HCEC 1CT (cell line): Measurements from ENCODE around the gene ASTL.
"Not testable (repeated sequence)": the region's sequence is repeated elsewhere in the genome, so short reads cannot be mapped to it uniquely, and the experiment has no call there.

Experiments used
- DNase-seq: peaks from one replicate; pipeline ENCODE4 v3.0.0-alpha.2; 2017

Gene ASTL

GRCh38 chr2:96138179-96139145, at the start of gene ASTL:
Gene ASTL (minus strand): TSS chr2:96138502. CDS start chr2:96138436, 66 bp downstream.
- DNase-seq, result peak; percentile 8

DNA sequence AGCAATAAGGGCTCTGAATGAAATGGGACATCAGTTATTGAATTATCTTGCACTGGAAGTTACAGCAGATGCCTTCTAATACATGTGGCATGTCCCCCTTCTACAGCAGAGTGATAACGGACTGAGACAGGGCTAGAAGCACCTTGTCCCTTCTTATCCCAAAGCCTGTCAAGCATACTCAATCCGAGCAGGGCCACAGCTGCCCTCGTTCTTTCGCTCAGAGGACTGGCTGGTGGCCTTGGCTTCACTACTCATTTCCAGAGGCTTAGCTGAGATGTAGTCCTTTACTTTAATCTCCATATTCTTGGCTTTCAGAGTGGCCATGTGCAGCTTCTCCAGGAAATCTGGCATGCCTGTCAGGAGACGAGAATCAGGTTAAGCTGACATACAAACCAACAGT, 48.3 kb upstream of the ASTL start:
- no peak for DNase-seq

DNA sequence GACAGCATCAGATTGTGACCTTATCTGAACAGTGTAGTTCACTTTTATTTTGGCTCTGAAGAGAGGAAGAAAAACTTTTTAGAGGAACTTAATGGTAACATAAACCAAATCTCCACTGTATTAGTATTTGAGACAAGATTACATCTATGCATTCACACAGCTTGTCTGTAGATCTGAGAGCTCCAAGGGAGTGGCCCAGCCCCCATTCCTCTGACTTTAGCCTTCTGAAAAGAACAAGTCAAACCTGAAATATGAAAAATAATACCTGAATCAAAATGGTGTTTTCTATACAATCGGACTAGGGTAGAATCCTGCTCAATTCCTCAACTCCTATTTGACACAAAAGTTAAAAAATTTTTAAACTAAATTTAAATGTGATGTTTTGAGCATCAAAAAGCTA, 47.2 kb upstream of the ASTL start:
- no peak for DNase-seq

DNA sequence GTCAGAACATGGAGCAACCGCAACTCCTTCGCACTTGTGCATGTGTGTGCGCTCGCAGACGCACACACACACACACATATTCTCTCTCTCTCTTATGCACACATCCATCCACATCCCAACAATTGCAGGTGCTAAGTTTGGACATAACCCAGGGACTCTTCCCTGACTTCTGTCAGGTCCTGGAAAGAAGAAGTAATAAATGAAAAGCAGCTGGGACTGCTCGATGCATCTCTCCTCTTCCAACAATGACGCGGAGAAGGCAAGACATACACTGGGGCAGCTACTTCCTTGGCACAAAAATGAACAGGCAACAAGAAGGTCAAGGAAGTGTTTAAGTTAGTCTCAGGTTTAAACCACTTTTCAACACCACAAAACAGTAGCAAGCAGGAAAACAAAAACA, 46.7 kb upstream of the ASTL start:
- no peak for DNase-seq

GRCh38 chr2:96184188-96184587, 45.9 kb upstream of the ASTL start:
- DNase-seq, result no peak

- no peak for DNase-seq
Measured at GRCh38 chr2:96181529-96181928, 43.2 kb upstream of the ASTL start.

- no peak for DNase-seq
Measured at GRCh38 chr2:96180521-96180920, 42.2 kb upstream of the ASTL start.

GRCh38 chr2:96180002-96180401, 41.7 kb upstream of the ASTL start:
- no peak for DNase-seq

DNA sequence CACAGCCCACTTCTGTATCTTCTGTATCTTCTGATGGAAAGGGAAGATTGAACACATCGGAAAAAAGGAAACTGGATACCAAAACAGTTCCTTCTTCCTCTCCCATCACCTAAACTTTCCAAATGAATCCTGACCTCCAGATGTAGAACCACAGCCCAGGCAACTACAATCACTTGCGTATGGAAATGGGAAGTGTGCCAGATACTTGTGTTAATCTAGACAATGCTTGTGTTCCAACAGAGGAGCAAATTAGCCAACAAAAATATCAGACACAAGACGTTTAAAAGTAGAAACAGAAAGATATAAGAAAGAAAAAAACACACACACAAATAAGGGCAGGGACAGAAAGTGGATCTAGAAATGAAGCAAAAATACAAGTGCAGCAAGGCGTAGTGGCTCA, 38.4 kb upstream of the ASTL start:
- DNase-seq, result no peak

DNA sequence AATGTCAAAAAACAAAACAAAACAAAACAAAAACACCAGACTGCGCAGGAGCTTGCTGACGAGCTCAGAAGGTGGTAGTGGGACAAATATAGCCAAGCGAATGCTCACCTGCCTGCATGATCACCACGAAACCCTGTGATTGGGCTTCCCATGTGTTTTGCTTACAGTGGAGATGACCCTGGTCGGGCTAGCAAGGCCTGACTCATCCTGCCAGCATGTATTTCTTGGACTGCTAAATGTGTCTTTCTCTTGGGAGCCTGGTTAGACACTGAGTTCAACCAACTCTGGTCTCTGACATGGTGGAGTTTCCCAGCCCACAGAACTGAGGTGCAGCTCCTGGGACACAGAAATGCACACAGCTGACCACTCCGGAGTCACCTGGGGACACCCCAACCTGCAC, 37.6 kb upstream of the ASTL start:
- DNase-seq, result peak; percentile 36

GRCh38 chr2:96174251-96175144, 36.2 kb upstream of the ASTL start:
- peak; percentile 54 for DNase-seq

- DNase-seq, result no peak
Measured at GRCh38 chr2:96171831-96172230, 33.5 kb upstream of the ASTL start.

GRCh38 chr2:96170626-96171025, 32.3 kb upstream of the ASTL start:
- DNase-seq, result no peak

DNA sequence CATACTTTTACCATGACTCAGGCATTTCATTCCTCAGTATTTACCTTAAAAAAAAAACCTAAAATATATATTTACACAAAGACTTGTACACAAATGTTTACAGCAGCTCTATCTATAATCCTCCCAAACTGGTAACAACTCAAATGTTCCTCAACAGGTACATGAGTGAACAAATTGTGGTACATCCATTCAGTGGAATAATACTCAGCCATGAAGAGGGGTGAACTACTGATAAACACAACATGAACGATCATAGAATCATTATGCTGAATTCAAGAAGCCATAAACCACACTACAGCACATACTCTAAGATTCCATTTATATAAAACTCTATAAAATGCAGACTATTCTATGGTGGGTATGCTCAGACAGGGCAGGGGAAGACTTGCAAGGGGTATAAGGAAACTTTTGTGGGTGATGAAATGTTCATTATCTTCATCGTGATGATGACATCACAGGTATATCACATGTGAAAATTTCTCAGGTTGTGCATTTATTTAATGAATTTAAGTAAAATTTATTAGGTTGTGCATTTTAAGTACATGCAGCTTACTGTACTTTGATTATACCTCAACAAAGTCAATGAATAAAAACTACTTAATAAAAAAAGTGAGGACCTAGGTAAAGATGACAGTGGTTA, 31.7 kb upstream of the ASTL start:
- no peak for DNase-seq

DNA sequence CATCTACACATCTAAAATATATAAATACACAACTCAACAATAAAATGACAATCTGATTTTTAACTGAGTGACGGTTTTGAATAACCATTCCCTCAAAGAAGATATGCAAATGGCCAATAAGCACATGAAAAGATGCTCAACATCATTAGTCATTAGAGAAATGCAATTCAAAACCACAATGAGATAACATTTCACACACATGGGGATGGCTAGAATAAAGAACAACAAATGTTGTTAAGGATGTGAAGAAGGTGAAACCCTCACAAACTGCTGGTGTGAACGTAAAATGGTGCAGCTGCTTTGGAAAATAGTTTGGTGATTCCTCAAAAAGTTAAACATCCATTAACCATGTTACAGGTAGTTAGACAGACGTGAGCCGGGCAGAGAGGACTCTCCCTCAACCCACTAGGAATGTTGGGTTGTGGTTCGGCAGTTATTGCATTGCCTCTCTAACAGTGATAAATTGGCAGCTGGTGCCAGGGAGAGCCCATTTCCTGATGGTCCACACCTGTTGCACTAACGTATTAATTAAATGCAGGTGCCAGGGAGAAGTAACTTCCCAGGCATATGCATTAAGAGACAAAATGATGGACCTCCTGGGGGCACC, 29.2 kb upstream of the ASTL start:
- DNase-seq, result no peak

DNA sequence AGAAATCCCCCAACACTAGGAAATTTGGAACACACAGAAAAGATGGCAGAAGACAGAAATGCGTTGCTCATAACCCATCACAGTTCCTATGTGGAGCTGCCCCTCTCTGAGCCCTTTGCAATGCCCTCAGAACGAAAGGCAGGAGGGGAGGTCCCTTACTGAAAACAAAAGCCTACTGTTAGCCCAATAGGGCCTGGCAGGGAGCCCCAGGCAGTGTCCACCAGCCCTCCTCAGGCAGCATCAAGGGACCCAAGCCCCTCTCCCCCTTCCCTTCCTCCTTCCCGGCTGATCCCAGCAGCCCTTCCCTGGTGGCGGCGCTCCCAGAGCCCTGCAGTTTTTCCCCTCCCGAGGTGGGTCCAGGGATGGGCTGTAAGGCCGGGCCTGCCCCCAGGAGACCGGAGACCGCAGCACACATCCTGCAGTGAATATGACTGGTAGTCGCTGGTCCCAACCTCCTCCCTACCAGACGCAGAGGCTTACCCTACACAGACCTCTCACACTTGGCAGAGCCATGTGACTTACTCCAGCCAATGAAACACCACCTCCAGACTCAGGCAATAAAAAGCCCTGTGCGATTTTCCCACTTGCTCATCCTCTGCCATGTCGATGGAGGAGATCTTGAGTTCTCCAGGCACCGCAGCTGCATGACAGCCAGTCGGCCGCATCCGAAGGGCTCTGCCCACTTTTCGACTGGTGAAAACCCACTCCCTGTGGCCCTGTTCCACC, 26.3 kb upstream of the ASTL start:
- no peak for DNase-seq

DNA sequence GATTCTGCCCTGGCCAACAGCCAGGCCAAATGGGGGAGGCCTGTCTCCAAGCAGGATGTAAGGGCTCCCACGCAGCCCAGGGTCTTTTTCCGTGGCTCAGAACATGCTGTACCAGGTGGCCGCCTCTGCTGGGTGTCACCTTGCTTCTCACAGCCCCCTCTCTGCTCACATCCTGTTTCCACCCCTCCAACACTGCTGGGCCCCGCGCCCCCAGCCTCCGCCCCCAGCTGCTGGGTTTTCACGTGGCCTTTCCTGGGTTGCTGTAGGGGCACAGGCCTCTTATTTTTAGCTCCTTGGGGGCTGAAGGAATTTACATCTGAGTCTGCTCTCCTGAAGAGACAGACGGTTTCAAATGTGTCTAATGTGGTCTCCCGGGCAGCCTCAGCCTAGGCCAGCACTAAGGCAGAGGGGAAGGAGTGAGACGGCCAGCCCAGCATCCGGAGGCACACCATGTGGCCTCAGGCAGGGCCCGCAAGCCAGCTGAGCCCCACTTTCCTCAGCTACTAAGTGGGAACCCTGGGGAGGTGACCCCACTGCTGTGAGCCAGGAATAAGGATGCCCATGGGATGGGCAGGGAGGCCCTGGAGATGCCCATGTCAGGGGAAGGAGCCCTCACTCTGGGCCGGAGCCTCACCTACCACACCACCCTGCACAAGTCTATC, 25.6 kb upstream of the ASTL start:
- no peak for DNase-seq

DNA sequence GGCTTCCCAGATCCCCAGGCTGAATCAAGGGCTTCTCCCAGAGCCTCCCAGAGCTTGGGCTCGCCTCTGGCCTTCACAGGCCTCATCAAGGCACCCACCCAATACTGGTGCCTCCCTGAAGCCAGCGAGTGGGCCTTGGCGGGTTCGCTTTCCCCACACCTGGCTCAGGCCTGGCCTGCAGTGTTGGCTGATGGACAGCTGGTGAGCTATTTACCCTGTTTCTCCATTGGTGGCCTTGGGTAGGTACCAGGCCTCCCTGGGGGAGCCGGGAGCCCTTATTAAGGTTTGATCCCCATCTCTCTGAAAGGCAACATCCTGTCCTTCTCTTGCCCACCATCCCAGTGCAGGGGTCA, 25.1 kb upstream of the ASTL start:
- DNase-seq, result no peak

DNA sequence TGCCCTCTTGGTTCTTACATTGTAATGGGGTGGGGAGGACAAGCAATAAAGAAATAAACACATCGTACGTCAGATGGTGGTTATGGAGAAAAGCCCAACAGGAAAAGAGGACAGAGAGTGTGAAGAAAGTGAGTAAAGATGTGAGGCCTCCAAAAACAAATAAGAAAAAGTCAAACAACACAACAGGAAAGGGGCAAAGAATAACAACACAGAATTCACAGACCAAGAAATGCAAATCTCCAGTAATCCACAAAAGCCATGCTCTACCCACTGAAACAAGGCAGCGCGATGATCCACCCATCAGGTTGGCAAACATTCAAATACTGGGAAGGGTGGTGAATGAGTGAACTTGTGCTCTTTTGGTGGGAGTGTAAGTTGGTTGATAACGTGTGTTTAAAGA, 23.6 kb upstream of the ASTL start:
- DNase-seq, result no peak

GRCh38 chr2:96160366-96160765, 22.1 kb upstream of the ASTL start:
- DNase-seq, result not testable (repeated sequence)

- no peak for DNase-seq
Measured at GRCh38 chr2:96159084-96159830, 21.0 kb upstream of the ASTL start.
